Measurements from ENCODE around the gene TRMT6.

Gene TRMT6

GRCh38 chr20:5945963-5946362, 4.4 kb downstream of the TRMT6 start:
- no peak for DNase-seq

- DNase-seq: no peak
Observed at GRCh38 chr20:5938456-5939029, 11.8 kb downstream of the TRMT6 start.

GRCh38 chr20:5936238-5936637, 14.1 kb downstream of the TRMT6 start:
- no peak for DNase-seq

GRCh38 chr20:5935384-5935783, 14.9 kb downstream of the TRMT6 start:
- no peak for DNase-seq

GRCh38 chr20:5933802-5934436, 16.4 kb downstream of the TRMT6 start:
- DNase-seq: peak; percentile 22

- no peak for DNase-seq
Observed at GRCh38 chr20:5932796-5933195, 17.5 kb downstream of the TRMT6 start.

GRCh38 chr20:5931411-5931810, 18.9 kb downstream of the TRMT6 start:
- DNase-seq: no peak

- no peak for DNase-seq
Observed at GRCh38 chr20:5928836-5929715, 21.3 kb downstream of the TRMT6 start.

GRCh38 chr20:5927749-5928462, 22.4 kb downstream of the TRMT6 start:
- no peak for DNase-seq

- DNase-seq: no peak
Observed at GRCh38 chr20:5925551-5925950, 24.8 kb downstream of the TRMT6 start.

- DNase-seq: no peak
Observed at GRCh38 chr20:5923493-5923892, 26.8 kb downstream of the TRMT6 start.

GRCh38 chr20:5920581-5920980, 29.8 kb downstream of the TRMT6 start:
- DNase-seq: no peak

GRCh38 chr20:5919626-5920544, 30.4 kb downstream of the TRMT6 start:
- DNase-seq: no peak

- no peak for DNase-seq
Observed at GRCh38 chr20:5918856-5919625, 31.3 kb downstream of the TRMT6 start.

- DNase-seq: no peak
Observed at GRCh38 chr20:5914859-5915258, 35.5 kb downstream of the TRMT6 start.

GRCh38 chr20:5913166-5913565, 37.2 kb downstream of the TRMT6 start:
- no peak for DNase-seq

- DNase-seq: peak; percentile 50
Observed at GRCh38 chr20:5910186-5910585, 40.1 kb downstream of the TRMT6 start.

- DNase-seq: no peak
Observed at GRCh38 chr20:5908981-5909380, 41.4 kb downstream of the TRMT6 start.

- DNase-seq: no peak
Observed at GRCh38 chr20:5900908-5901307, 49.4 kb downstream of the TRMT6 start.

GRCh38 chr20:5899444-5899843, 50.9 kb downstream of the TRMT6 start:
- DNase-seq: no peak

- no peak for DNase-seq
Observed at GRCh38 chr20:5895626-5896025, 54.7 kb downstream of the TRMT6 start.

Measured in SHP77 treated with DMSO at 0.1 percent for 48 hours (cell line).